Umbilical cord (tissue), 2 donors: Measurements from ENCODE around the gene TMA7. TPM values are rescaled to one million over a fixed set of nuclear protein-coding genes. Genes with fewer than 3 reads are reported as not detected.
A peak's percentile ranks its signal among the peaks of the same experiment; 100 is the strongest.
"Not testable (repeated sequence)": the region's sequence is repeated elsewhere in the genome, so short reads cannot be mapped to it uniquely, and the experiment has no call there.

Source experiments
- DNase-seq: peaks from one replicate; pipeline ENCODE4 v3.0.0-alpha.2; 2015; ENCODE audit warnings: low spot score
- total RNA-seq: library from RNA; depleted of rRNA; stranded (reverse); fragments of >200 nt; gene quantifications from one replicate; pipeline ENCODE4 v1.2.3, GENCODE V29; 2014; ENCODE audit warnings: low replicate concordance; ENCODE audit not compliant: insufficient read depth

Gene TMA7
- total RNA-seq, 1 donor from 2014 or later: 135 TPM

DNA sequence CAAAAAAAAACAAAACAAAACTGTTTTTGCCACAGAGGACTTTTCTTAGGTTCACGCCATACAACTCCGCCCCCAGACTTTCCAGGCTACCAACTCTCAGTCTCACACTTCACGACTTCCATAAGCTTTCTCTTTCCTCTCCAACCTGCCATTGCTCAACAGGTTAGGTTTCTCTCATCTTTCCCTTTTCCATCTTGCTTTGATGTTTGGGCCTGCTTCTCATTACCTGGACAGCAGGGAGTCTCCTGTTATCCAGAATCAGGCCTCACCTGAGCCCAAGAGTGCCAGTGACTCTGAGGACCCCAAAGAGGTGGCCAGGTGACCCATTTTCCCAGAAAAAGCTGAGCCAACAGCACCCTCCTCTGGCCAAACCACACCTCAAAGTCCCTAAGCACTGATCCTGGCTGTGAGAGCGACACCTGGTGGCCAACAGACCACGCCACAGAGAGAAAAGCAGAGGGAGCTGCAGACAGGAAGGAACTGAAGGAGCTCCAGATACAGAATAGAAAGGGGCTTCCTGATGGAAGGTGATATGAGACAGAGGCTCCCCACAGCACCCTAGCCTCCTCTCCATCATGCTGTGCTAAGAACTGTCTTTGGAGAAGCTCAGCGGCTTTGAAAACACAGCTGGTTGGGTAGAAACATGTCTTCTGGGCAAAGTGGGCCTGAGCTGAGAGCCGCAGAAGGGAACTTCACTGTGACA lies 4.1 kb upstream of the TMA7 start:
- DNase-seq: peak; percentile 85

- no peak for DNase-seq
Measured at GRCh38 chr3:48436477-48436787, 3.6 kb upstream of the TMA7 start.

DNA sequence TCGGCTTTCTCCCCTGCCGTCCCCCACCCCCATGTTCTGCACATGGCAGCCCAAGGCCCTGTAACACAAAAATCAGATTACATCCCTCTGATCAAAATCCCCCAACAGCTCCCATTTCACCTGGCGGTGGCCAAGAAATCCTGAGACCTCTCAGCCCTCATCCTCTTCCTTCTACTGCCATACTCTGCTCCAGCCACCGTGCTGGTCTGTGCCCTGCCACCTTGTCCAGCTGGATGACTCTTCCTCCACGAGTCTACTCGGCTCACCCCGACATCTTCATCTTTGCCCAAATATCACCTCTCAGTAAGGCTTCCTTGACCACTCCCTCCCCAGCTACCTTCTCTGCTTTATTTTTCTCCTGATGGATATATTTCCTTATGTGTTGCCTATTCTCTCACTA lies 3.2 kb upstream of the TMA7 start:
- no peak for DNase-seq

DNA sequence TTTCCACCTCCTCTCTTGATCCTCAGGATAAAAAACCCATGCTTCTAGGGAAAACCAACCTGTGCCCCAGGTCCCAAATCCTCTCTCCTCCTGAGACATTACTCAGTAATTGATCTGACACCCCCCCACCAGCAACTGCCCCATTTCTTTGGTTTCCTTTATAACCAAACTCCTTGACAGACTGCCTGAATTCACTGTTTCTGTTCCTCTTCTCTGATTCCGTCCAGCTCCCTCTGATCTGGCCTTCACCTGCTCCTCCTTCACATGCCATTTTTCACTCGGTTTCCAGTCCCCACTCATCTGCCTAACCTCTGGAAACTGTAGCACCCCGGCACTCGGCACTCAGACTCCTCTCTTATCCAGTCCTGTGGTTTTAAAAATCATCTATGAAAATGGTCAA lies 2.2 kb upstream of the TMA7 start:
- DNase-seq: no peak

DNA sequence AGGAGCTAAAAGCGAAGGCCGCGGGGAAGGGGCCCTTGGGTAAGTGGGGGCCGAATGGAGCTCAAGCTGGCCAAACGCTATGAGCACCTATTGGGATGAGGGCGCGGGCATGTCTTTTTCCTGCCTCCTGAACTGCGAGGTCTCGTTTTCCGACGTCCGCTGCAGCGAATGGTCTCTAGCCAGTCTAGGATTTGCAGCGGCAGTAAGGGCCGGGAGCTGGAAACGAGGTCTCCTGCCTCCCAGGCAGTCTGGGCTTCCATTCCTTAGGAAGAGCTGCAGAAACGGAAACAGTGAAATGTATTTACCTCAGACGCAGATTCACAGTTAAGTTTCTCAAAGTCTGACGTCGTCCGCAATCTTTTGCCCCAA lies 517 bp downstream of the TMA7 start:
- no peak for DNase-seq

GRCh38 chr3:48441940-48442339 lies 1.9 kb downstream of the TMA7 start:
- DNase-seq: peak; percentile 22

- no peak for DNase-seq
Measured at GRCh38 chr3:48445277-48445882, 5.3 kb downstream of the TMA7 start.

DNA sequence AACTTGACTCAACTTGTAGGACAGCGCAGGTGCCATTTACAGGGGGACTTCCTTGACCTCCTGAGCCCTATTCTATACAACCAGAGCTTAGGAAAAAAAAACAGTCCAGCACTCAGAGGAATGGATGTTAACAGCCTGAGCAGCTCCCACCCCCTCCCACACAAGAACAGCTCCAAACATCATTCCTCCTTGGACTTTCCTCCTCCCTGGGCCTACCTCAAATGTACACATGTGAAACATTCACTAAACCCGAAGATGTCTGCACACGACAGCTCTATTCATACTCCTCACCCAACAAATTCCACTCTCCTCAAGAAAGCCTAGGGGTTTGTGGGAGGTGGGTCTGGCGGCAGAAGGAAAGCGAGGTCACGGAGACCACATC lies 6.0 kb downstream of the TMA7 start:
- DNase-seq: no peak

- DNase-seq: peak; percentile 90
Measured at GRCh38 chr3:48446425-48447193, 6.6 kb downstream of the TMA7 start, which contains the start of gene ATRIP. Gene ATRIP (plus strand): TSS chr3:48446737. CDS start chr3:48446846, 109 bp downstream.

DNA sequence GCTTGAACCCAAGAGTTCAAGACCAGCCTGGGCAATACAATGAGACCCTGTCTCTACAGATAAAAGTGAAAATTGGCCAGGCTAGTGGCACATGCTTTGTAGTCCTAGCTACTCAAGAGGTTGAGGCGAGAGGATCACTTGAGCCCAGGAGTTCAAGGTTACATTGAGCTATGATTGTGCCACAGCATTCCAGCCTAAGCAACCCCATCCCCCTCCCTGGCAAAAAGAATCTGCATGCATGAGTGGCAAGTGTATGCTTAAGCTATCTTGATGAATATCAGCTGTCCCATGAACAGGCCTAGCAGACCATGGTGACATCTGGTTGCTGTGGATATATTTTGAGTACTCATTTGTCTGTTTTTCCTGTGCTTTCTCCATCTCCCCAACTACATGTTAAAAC lies 11.2 kb downstream of the TMA7 start:
- no peak for DNase-seq

GRCh38 chr3:48456456-48456855 lies 16.4 kb downstream of the TMA7 start:
- no peak for DNase-seq

DNA sequence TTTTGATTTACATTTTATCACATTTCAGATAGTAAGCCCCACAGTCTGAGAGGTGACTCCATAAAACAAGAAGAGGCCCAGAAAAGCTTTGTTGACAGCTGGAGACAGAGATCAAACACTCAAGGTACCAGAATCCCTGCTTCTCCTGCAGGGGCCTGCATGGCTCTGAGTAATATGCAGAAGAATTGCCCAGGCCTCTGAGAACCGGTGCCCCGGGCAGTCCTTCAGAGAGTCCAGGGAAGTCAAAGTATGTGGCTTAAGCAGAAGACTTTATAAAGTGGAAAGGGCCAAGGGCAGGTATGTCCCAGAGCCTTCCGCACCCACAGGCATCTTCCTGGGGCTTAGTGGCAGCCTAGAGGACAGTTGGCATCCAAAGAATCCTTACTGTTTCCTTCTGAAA lies 19.3 kb downstream of the TMA7 start:
- DNase-seq: no peak

DNA sequence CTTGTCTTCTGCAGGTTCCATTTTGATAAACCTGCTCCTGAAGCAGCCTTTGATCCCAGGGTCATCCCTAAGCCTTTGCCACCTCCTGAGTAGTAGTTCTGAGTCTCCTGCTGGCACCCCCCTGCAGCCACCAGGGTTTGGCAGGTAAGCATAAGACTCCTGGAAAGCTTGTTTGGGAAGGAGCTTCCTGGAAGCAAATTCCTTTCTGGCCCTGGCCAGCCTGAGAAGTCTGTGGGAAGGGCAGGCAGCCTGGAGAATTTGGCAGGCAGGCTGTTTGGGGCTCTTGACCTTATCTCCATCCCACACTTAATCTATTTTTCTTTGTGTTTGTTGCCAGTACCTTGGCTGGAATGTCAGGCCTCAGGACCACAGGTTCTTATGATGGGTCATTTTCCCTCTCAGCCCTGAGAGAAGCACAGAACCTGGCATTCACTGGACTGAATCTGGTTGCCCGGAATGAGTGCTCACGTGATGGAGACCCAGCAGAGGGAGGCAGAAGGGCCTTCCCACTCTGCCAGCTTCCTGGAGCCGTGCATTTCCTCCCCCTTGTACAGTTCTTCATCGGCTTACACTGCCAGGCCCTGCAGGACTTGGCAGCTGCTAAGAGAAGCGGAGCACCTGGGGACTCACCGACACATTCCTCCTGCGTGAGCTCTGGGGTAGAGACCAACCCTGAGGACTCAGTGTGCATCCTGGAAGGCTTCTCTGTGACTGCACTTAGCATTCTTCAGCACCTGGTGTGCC lies 19.9 kb downstream of the TMA7 start:
- no peak for DNase-seq

- no peak for DNase-seq
Measured at GRCh38 chr3:48460517-48460902, 20.5 kb downstream of the TMA7 start.

- DNase-seq: not testable (repeated sequence)
Measured at GRCh38 chr3:48461767-48462166, 21.7 kb downstream of the TMA7 start.

GRCh38 chr3:48463703-48464102 lies 23.6 kb downstream of the TMA7 start:
- no peak for DNase-seq

DNA sequence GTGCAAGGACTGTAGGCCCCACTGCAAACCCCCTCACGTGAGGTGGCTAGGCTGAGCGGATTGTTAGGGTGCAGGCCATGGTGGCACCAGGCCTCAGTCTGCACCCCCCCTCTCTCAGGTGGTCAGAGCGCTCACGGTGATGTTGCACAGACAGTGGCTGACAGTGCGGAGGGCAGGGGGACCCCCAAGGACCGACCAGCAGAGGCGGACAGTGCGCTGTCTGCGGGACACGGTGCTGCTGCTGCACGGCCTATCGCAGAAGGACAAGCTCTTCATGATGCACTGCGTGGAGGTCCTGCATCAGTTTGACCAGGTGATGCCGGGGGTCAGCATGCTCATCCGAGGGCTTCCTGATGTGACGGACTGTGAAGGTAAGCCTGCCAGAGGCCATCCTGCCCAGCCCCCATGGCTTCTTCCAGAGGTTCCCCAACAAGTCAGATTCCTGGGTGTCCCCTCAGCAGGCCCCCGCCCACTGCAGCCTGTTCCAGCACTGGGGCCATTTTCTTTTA lies 24.7 kb downstream of the TMA7 start:
- DNase-seq: no peak

- no peak for DNase-seq
Measured at GRCh38 chr3:48465237-48465530, 25.1 kb downstream of the TMA7 start.

- DNase-seq: peak; percentile 100
Measured at GRCh38 chr3:48465531-48466378, 25.7 kb downstream of the TMA7 start.

DNA sequence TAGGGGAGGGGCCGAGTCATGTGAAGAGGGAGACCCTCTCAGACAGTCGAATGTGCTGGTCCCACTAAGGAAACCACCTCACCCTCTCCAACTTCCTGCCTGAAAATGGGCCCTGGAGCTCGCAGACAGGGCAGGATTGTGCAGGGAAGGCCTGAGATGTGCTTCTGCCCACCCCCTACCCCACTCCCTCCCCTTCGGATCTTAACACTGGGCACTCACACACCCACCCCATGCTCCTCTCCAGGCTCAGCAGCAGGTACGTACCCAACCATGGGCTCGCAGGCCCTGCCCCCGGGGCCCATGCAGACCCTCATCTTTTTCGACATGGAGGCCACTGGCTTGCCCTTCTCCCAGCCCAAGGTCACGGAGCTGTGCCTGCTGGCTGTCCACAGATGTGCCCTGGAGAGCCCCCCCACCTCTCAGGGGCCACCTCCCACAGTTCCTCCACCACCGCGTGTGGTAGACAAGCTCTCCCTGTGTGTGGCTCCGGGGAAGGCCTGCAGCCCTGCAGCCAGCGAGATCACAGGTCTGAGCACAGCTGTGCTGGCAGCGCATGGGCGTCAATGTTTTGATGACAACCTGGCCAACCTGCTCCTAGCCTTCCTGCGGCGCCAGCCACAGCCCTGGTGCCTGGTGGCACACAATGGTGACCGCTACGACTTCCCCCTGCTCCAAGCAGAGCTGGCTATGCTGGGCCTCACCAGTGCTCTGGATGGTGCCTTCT lies 26.5 kb downstream of the TMA7 start:
- DNase-seq: no peak

GRCh38 chr3:48467110-48467454 lies 27.0 kb downstream of the TMA7 start:
- DNase-seq: no peak
